Body of pancreas (tissue), 4 donors: Measurements from ENCODE around the gene RAB8B. TPM values are rescaled to one million over a fixed set of nuclear protein-coding genes. Genes with fewer than 3 reads are reported as not detected.
A peak's percentile ranks its signal among the peaks of the same experiment; 100 is the strongest.

Experiments
- ATAC-seq: fragments of 150-250 bp; one replicate; pipeline ENCODE4 v1.9.1; 2016
- DNase-seq, 4 donors: peaks; one replicate each; pipeline ENCODE4 v3.0.0-alpha.2; 2019
- H3K27ac ChIP-seq, 4 donors: fragments of 200-600 bp; sonication (generic); 1 replicate in 3 of 4; 2 replicates in 1 of 4; pipeline versions ENCODE4 v1.5.1 to v1.6.1; 2016 to 2019; ENCODE audit warnings: mild to moderate bottlenecking in 1 of 4, mixed read lengths in 1 of 4, moderate library complexity in 1 of 4
- H3K27me3 ChIP-seq, 2 donors: fragments of 200-600 bp; sonication (generic); one replicate each; pipeline ENCODE4 v1.6.0; 2016; ENCODE audit warnings: mild to moderate bottlenecking in 1 of 2
- H3K36me3 ChIP-seq, 2 donors: fragments of 200-600 bp; sonication (generic); replicated peaks in 1 of 2; 2 replicates each; pipeline ENCODE4 v1.5.1; 2016; ENCODE audit warnings: low read depth in 2 of 2; ENCODE audit not compliant: insufficient read depth in 1 of 2
- H3K4me1 ChIP-seq: fragments of 200-600 bp; sonication (generic); one replicate; pipeline ENCODE4 v1.6.0; 2016
- H3K4me3 ChIP-seq, 2 donors: fragments of 200-600 bp; sonication (generic); 1 replicate in 1 of 2; 2 replicates in 1 of 2; pipeline ENCODE4 v1.5.1; 2016 to 2019
- H3K9me3 ChIP-seq, 3 donors: fragments of 200-600 bp; sonication (generic); 1 replicate in 2 of 3; 2 replicates in 1 of 3; pipeline ENCODE4 v1.5.1; 2016
- POLR2A ChIP-seq, 3 donors: fragments of 450-650 bp; IDR thresholded peaks; one replicate each; pipeline ENCODE4 v1.6.1; 2016; ENCODE audit warnings: antibody characterized with exemption in 3 of 3, mild to moderate bottlenecking in 2 of 3
- WGBS, 2 donors: methylation state at CpG; one replicate each; pipeline ENCODE4 v1.1.5; 2017; 5-methylcytosine and 5-hydroxymethylcytosine counted together
- intact Hi-C: fragments of 100-400 bp; cut with DNase I; formaldehyde crosslinking; loops from one replicate; pipeline ENCODE4 v1.15.1; 2023
- total RNA-seq, 2 donors: library from RNA; depleted of rRNA; stranded (reverse); fragments of >200 nt; gene quantifications; one replicate each; pipeline ENCODE4 v1.1.0, GENCODE V29; 2016
- TF ChIP-seq, protein P1 (sequence below), 7 experiments: fragments of 450-650 bp in 4 of 7; fragments of 200-600 bp in 3 of 7; sonication (generic) in 3 of 7; IDR thresholded peaks; one replicate each; pipeline ENCODE4 v1.5.1; 2016 to 2019; ENCODE audit warnings: antibody characterized with exemption in 7 of 7

RAB8B gene
- total RNA-seq, 2 donors from 2014 or later: 12.5 to 14.0 TPM

DNA sequence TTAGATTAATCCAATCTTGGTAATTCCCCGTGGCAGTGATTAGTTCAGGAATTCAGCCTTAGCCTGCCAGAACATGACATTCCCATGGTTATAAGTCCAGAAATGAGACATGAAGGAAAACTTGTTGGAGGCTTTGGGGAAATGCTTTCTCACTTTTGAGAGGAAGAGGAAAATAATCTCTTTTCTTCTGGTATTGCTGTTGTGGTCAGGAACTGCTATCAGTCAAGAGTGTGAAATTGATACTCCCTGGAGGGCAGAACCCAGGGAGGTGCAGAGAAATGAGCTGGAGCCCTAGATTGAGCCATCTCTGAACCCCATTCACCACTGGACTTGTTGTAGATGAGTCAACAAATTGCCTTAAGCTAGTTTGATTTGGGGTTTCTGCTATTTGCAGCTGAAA, 49.4 kb downstream of the RAB8B start:
- 9 to 29% methylated on average over 1 of the region's 1 CpG for WGBS, 2 donors
- peaks cover 16% of the 10 kb centered on the region for H3K4me1 ChIP-seq
- no peak overlapping the region for H3K27ac ChIP-seq
- no peaks in the 10 kb centered on the region for H3K9me3 ChIP-seq
- intact Hi-C loops: no loop called here
- no peaks in the 10 kb centered on the region for H3K36me3 ChIP-seq
- no peak for ATAC-seq
- TF ChIP-seq POLR2A (IDR thresholded peaks at IDR 0.05): no peak
- TF ChIP-seq, protein P1, sequence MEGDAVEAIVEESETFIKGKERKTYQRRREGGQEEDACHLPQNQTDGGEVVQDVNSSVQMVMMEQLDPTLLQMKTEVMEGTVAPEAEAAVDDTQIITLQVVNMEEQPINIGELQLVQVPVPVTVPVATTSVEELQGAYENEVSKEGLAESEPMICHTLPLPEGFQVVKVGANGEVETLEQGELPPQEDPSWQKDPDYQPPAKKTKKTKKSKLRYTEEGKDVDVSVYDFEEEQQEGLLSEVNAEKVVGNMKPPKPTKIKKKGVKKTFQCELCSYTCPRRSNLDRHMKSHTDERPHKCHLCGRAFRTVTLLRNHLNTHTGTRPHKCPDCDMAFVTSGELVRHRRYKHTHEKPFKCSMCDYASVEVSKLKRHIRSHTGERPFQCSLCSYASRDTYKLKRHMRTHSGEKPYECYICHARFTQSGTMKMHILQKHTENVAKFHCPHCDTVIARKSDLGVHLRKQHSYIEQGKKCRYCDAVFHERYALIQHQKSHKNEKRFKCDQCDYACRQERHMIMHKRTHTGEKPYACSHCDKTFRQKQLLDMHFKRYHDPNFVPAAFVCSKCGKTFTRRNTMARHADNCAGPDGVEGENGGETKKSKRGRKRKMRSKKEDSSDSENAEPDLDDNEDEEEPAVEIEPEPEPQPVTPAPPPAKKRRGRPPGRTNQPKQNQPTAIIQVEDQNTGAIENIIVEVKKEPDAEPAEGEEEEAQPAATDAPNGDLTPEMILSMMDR (IDR thresholded peaks at IDR 0.05): no peak
- no peak overlapping the region for H3K4me3 ChIP-seq
- no peaks in the 10 kb centered on the region for H3K27me3 ChIP-seq
- DNase-seq: no peak

DNA sequence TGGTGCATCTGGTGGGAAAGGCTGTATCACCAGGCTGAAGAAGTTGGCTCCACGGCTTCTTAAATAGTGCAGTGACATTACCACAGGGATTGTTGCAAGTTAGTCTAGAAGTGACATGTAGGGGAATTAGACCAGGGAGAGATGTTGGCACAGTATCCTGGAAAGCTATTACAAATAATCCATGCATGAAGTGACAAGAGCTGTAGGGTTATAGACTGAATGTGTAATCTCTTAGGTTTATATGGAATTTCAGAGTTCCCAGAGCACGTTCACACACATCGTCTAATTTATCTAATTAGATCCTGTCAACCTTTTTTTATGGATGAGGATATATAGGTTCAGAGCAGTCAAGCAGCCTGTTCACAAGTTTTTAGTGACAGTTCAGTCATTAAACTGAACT, 50.7 kb downstream of the RAB8B start:
- WGBS, 2 donors: 86 to 90% methylated on average over 3 of the region's 3 CpGs
- peaks cover 4% of the 10 kb centered on the region for H3K4me1 ChIP-seq
- H3K27ac ChIP-seq: no peak overlapping the region
- no peak overlapping the region for H3K4me3 ChIP-seq
- no peak for ATAC-seq
- H3K27me3 ChIP-seq: no peaks in the 10 kb centered on the region
- H3K9me3 ChIP-seq: no peaks in the 10 kb centered on the region
- no peak for TF ChIP-seq POLR2A (IDR thresholded peaks at IDR 0.05)
- TF ChIP-seq, protein P1 (IDR thresholded peaks at IDR 0.05): no peak
- H3K36me3 ChIP-seq: no peaks in the 10 kb centered on the region
- intact Hi-C loops: no loop called here
- no peak for DNase-seq

DNA sequence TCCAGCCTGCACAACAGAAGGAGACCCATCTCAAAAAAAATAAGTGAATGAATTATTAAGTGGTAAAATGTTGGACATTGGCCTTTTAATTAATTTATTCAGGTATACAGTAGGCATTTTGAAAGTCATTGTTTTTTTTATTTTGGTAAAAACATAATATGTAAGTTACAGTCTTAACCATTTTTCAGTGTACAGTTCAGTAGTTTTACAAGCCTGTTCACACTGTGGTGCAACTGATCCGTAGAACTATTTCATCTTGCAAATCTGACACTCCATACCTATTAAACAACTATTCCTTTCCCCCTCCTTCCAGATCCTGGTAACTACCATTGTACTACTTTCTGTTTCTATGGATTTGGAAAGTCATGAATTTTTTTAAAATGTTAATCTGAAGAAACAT, 51.9 kb downstream of the RAB8B start:
- Histone ChIP-seq H3K9me3 (no peaks in the 10 kb centered on the region), H3K27ac (no peak overlapping the region), H3K4me3 (no peak overlapping the region), H3K27me3 (no peaks in the 10 kb centered on the region), H3K36me3 (no peaks in the 10 kb centered on the region), H3K4me1 (peaks cover 4% of the 10 kb centered on the region)
- intact Hi-C loops: no loop called here
- no peak for DNase-seq
- no peak for ATAC-seq
- 76 to 91% methylated on average over 1 of the region's 1 CpG for WGBS, 2 donors
- TF ChIP-seq, protein P1 (IDR thresholded peaks at IDR 0.05): no peak
- TF ChIP-seq POLR2A (IDR thresholded peaks at IDR 0.05): no peak

DNA sequence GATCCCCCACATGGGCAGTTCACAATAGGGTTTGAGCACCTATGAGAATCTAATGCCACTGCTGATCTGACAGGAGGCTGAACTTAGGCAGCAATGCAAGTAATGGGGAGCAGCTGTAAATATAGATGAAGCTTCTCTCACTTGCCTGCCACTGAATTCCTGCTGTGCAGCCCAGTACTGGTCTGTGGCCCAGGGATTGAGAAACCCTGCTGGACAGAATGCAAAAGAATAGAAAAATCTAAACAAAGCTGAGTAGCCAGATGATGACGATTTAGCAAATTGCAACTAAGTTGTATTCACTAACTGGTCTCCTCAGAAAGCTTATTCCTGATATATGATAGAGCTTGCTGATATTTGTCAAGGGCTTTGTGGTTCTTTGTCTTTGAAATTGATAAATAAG, 53.7 kb downstream of the RAB8B start:
- Histone ChIP-seq H3K36me3 (no peaks in the 10 kb centered on the region), H3K27me3 (no peaks in the 10 kb centered on the region), H3K4me3 (no peak overlapping the region), H3K9me3 (no peaks in the 10 kb centered on the region), H3K4me1 (peaks cover 4% of the 10 kb centered on the region), H3K27ac (no peak overlapping the region)
- intact Hi-C loops: no loop called here
- TF ChIP-seq, protein P1 (IDR thresholded peaks at IDR 0.05): no peak
- no peak for TF ChIP-seq POLR2A (IDR thresholded peaks at IDR 0.05)
- no peak for ATAC-seq
- peak in 1 of 4 donors; percentile 10 for DNase-seq
- 88 to 91% methylated on average over 1 of the region's 1 CpG for WGBS, 2 donors

DNA sequence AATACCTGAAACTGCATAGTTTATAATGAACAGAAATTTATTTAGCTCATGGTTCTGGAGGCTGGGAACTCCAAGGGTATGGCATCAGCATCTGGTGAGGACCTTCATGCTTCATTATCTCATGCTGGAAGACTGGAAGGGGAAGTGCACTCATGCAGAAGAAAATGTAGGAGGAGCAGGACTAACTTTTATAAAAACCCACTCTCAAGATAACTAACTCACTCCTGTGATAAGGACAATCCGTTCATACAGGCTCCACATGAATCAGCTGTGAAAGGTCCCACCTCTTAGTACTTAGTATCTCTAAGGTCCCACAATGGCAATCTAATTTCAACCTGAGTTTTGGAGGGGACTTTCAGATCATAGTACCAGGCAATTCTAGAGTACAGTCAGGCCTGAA, 54.4 kb downstream of the RAB8B start:
- 53 to 58% methylated on average over 1 of the region's 1 CpG for WGBS, 2 donors
- Histone ChIP-seq H3K27ac (peak overlapping the region in 1 of 4 donors; percentile 65), H3K36me3 (no peaks in the 10 kb centered on the region), H3K9me3 (no peaks in the 10 kb centered on the region), H3K27me3 (no peaks in the 10 kb centered on the region), H3K4me3 (no peak overlapping the region), H3K4me1 (peaks cover 2% of the 10 kb centered on the region)
- no peak for ATAC-seq
- no peak for DNase-seq
- intact Hi-C loops: no loop called here
- no peak for TF ChIP-seq POLR2A (IDR thresholded peaks at IDR 0.05)
- TF ChIP-seq, protein P1 (IDR thresholded peaks at IDR 0.05): no peak
